GM10266 (cell line): ENCODE measurements around the gene SHB.

Source experiments
- DNase-seq: peaks from one replicate; pipeline ENCODE4 v3.0.0; 2012; ENCODE audit errors: extremely low spot score
- CTCF ChIP-seq: IDR thresholded peaks from 2 replicates; pipeline ENCODE4 v1.5.1; 2012; ENCODE audit warnings: mild to moderate bottlenecking, low read depth; ENCODE audit not compliant: control insufficient read depth, insufficient read depth; ENCODE audit errors: missing control alignments

Gene SHB

GRCh38 chr9:38026021-38026809 is 42.8 kb downstream of the SHB start:
- no peak for DNase-seq
- TF ChIP-seq CTCF, result no peak

GRCh38 chr9:38025166-38025565 is 43.9 kb downstream of the SHB start:
- DNase-seq, result no peak
- no peak for TF ChIP-seq CTCF

- no peak for TF ChIP-seq CTCF
- no peak for DNase-seq
Observed at GRCh38 chr9:38024036-38024681, 44.9 kb downstream of the SHB start.

GRCh38 chr9:38023661-38024035 is 45.4 kb downstream of the SHB start:
- no peak for TF ChIP-seq CTCF
- DNase-seq, result no peak

GRCh38 chr9:38022995-38023394 is 46.0 kb downstream of the SHB start:
- TF ChIP-seq CTCF, result no peak

GRCh38 chr9:38022203-38022895 is 46.7 kb downstream of the SHB start:
- DNase-seq, result no peak
- no peak for TF ChIP-seq CTCF

More at GRCh38 chr9:38022995-38023394, 46.0 kb downstream of the SHB start:
- no peak for DNase-seq
